ENCODE measurements around the gene GRK7. TPM values are rescaled to one million over a fixed set of nuclear protein-coding genes. Genes with fewer than 3 reads are reported as not detected.

GRK7 gene
- total and polyA plus RNA-seq, 9 of the 15 experiments (the other 6 are each of a cell fraction or from before 2014, with no cell fraction given) = 0.01 to 0.08 (median 0.04) TPM; not detected in 3

DNA sequence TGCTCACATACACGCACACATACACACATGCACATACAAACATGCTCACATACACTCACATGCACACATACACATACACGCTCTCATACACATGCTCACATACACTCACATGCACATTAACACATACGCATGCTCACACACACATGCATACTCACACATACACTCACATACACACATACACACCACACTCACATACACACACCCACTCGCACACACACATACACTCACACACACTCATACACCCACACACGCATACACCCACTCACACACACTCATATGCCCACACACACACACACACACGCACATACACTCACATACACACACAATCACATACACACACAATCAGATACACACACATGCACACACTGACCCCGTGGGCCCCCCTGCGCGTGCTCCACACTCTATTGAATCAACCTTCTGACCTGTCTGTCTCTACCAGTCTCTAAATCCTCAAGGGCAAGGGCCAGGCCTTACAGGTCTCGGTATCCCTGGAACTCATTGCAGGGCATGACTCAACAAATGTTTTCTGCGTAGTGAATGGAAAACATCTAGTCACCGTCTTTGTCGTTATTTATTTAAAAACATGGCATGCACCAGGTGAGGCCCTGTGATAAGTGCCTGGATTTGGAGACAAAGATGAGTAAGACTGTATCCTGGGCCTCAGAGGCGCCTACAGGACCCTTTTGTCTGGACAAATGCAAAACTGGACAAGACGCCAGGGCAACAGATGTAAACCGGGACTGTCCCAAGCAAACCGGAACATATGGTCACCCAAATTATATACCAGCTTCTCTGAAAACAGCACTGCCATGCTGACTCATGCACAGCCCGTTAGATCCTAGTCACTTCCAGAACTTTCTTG is 41.8 kb downstream of the GRK7 start (continued):
- TF ChIP-seq CHCHD3 (CRISPR knock-in tag; IDR thresholded peaks at IDR 0.05) (0 out of 2 replicates have a peak, but pooled peaks have one; percentile 30), ZBTB7A (IDR thresholded peaks at IDR 0.05; ENCODE audit: borderline replicate concordance, control insufficient read depth, low read depth, low read length) (no peak), TAF1 (IDR thresholded peaks at IDR 0.05; ENCODE audit: control insufficient read depth, extremely low read depth, insufficient read depth, low read length, severe bottlenecking) (peak; percentile 19), ZKSCAN8 (CRISPR knock-in tag; IDR thresholded peaks at IDR 0.05) (no peak), ZNF584 (CRISPR knock-in tag; IDR thresholded peaks at IDR 0.05; ENCODE audit: low read depth) (no peak), SRSF3 (IDR thresholded peaks at IDR 0.05; ENCODE audit: insufficient read depth, low read length) (no peak), HOXB6 (CRISPR knock-in tag; IDR thresholded peaks at IDR 0.05; ENCODE audit: borderline replicate concordance) (no peak), TAL1 (IDR thresholded peaks at IDR 0.05) (peak; percentile 96), ZBTB17 (CRISPR knock-in tag; IDR thresholded peaks at IDR 0.05) (0 out of 2 replicates have a peak, but pooled peaks have one; percentile 19), NR2F6 (CRISPR knock-in tag; IDR thresholded peaks at IDR 0.05) (no peak), HES1 (IDR thresholded peaks at IDR 0.05; ENCODE audit: low read depth) (peak; percentile 82; the same call in 1 of the 2 replicates), BCOR (IDR thresholded peaks at IDR 0.05) (peak; percentile 91; the same call in 1 of the 2 replicates), PTTG1 (tag; IDR thresholded peaks at IDR 0.05; ENCODE audit: low read depth) (no peak), ARNT (IDR thresholded peaks at IDR 0.05) (peak; percentile 85 to 89; a peak in 2 of 4 replicates)
- TF ChIP-seq, protein P1, sequence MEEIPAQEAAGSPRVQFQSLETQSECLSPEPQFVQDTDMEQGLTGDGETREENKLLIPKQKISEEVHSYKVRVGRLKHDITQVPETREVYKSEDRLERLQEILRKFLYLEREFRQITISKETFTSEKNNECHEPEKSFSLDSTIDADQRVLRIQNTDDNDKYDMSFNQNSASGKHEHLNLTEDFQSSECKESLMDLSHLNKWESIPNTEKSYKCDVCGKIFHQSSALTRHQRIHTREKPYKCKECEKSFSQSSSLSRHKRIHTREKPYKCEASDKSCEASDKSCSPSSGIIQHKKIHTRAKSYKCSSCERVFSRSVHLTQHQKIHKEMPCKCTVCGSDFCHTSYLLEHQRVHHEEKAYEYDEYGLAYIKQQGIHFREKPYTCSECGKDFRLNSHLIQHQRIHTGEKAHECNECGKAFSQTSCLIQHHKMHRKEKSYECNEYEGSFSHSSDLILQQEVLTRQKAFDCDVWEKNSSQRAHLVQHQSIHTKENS (CRISPR knock-in tag; IDR thresholded peaks at IDR 0.05) = no peak
- TF ChIP-seq, protein P2, sequence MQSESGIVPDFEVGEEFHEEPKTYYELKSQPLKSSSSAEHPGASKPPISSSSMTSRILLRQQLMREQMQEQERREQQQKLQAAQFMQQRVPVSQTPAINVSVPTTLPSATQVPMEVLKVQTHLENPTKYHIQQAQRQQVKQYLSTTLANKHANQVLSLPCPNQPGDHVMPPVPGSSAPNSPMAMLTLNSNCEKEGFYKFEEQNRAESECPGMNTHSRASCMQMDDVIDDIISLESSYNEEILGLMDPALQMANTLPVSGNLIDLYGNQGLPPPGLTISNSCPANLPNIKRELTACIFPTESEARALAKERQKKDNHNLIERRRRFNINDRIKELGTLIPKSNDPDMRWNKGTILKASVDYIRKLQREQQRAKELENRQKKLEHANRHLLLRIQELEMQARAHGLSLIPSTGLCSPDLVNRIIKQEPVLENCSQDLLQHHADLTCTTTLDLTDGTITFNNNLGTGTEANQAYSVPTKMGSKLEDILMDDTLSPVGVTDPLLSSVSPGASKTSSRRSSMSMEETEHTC (IDR thresholded peaks at IDR 0.05) = peak; percentile 45; the same call in 1 of the 2 replicates
- TF ChIP-seq, protein P3, sequence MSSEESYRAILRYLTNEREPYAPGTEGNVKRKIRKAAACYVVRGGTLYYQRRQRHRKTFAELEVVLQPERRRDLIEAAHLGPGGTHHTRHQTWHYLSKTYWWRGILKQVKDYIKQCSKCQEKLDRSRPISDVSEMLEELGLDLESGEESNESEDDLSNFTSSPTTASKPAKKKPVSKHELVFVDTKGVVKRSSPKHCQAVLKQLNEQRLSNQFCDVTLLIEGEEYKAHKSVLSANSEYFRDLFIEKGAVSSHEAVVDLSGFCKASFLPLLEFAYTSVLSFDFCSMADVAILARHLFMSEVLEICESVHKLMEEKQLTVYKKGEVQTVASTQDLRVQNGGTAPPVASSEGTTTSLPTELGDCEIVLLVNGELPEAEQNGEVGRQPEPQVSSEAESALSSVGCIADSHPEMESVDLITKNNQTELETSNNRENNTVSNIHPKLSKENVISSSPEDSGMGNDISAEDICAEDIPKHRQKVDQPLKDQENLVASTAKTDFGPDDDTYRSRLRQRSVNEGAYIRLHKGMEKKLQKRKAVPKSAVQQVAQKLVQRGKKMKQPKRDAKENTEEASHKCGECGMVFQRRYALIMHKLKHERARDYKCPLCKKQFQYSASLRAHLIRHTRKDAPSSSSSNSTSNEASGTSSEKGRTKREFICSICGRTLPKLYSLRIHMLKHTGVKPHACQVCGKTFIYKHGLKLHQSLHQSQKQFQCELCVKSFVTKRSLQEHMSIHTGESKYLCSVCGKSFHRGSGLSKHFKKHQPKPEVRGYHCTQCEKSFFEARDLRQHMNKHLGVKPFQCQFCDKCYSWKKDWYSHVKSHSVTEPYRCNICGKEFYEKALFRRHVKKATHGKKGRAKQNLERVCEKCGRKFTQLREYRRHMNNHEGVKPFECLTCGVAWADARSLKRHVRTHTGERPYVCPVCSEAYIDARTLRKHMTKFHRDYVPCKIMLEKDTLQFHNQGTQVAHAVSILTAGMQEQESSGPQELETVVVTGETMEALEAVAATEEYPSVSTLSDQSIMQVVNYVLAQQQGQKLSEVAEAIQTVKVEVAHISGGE (CRISPR knock-in tag; IDR thresholded peaks at IDR 0.05) = peak in 1 of 3 experiments; percentile 56; a peak in 1 of 6 replicates

Data from K562 (cell line).